HepG2 (cell line): Measurements from ENCODE around the gene PLA2G12A. TPM values are rescaled to one million over a fixed set of nuclear protein-coding genes. Genes with fewer than 3 reads are reported as not detected.

ENCODE experiments used
- AHDC1 ChIP-seq: sonication (generic); formaldehyde crosslinking; IDR thresholded peaks from 2 replicates; pipeline ENCODE4 v1.5.1; 2020; ENCODE audit warnings: mild to moderate bottlenecking, missing genetic modification reagents, borderline replicate concordance
- ATAD3A ChIP-seq: sonication (generic); formaldehyde crosslinking; IDR thresholded peaks from 2 replicates; pipeline ENCODE4 v1.4.0; 2020; ENCODE audit warnings: missing genetic modification reagents
- ATF7 ChIP-seq, 2 experiments: fragments of 450-650 bp in 1 of 2; sonication (generic) in 1 of 2; formaldehyde crosslinking in 1 of 2; IDR thresholded peaks; 2 replicates each; pipeline versions ENCODE4 v1.4.0 to v1.6.1; 2016 to 2020; ENCODE audit warnings: antibody characterized with exemption in 1 of 2, mild to moderate bottlenecking in 1 of 2, missing genetic modification reagents in 1 of 2
- CSRNP1 ChIP-seq: sonication (generic); formaldehyde crosslinking; IDR thresholded peaks from 2 replicates; pipeline ENCODE4 v1.8.1; 2023; ENCODE audit warnings: mild to moderate bottlenecking, missing genetic modification reagents
- EZH2 ChIP-seq: conservative IDR thresholded peaks from 2 replicates; pipeline ENCODE4 v1.6.1; 2012; ENCODE audit warnings: mild to moderate bottlenecking, low read depth, low read length, moderate library complexity
- NFRKB ChIP-seq: fragments of 450-650 bp; IDR thresholded peaks from 2 replicates; pipeline ENCODE4 v1.6.1; 2017
- SETDB1 ChIP-seq: sonication (generic); formaldehyde crosslinking; IDR thresholded peaks from 2 replicates; pipeline ENCODE4 v1.5.1; 2020; ENCODE audit warnings: missing genetic modification reagents, mild to moderate bottlenecking, borderline replicate concordance
- SRSF4 ChIP-seq: fragments of 200-400 bp; formaldehyde crosslinking; IDR thresholded peaks from one replicate; pipeline ENCODE4 v1.6.1; 2018; ENCODE audit warnings: mild to moderate bottlenecking, low read depth, low read length, moderate library complexity; ENCODE audit not compliant: poor library complexity, severe bottlenecking
- ZC3H4 ChIP-seq: sonication (generic); formaldehyde crosslinking; IDR thresholded peaks from 2 replicates; pipeline ENCODE4 v1.4.0; 2020; ENCODE audit warnings: missing genetic modification reagents, borderline replicate concordance
- ZNF609 ChIP-seq: sonication (generic); formaldehyde crosslinking; IDR thresholded peaks from 2 replicates; pipeline ENCODE4 v1.4.0; 2020; ENCODE audit warnings: mild to moderate bottlenecking, missing genetic modification reagents, borderline replicate concordance
- ZNF83 ChIP-seq: sonication (generic); formaldehyde crosslinking; IDR thresholded peaks from 2 replicates; pipeline ENCODE4 v1.4.0; 2020; ENCODE audit warnings: missing genetic modification reagents, mild to moderate bottlenecking, borderline replicate concordance
- ZSCAN20 ChIP-seq: sonication (generic); formaldehyde crosslinking; IDR thresholded peaks from 2 replicates; pipeline ENCODE4 v1.4.0; 2020; ENCODE audit warnings: missing genetic modification reagents, mild to moderate bottlenecking, borderline replicate concordance
- polyA plus RNA-seq, 8 experiments: library from polyadenylated mRNA; depleted of rRNA in 3 of 8; stranded (reverse) in 7 of 8; unstranded in 1 of 8; fragments of >200 nt; fragmentation: Illumina TruSeq in 4 of 8; extraction: Trizol in 4 of 8; gene quantifications; 2 replicates each; pipeline versions ENCODE4 v1.2.1 to v1.2.3, GENCODE V29; 2011 to 2016; ENCODE audit warnings: low read depth in 4 of 8, missing spikeins in 1 of 8, mixed read lengths in 1 of 8; ENCODE audit not compliant: insufficient read depth in 1 of 8
- total RNA-seq, 5 experiments: library from RNA; depleted of rRNA; stranded (reverse); fragments of >200 nt; fragmentation: Illumina TruSeq; extraction: Trizol; gene quantifications; 2 replicates each; pipeline ENCODE4 v1.2.3, GENCODE V29; 2016; ENCODE audit warnings: low read depth in 1 of 5

The PLA2G12A gene
- total and polyA plus RNA-seq, 2 of the 13 experiments (the other 11 are each of a cell fraction or from before 2014, with no cell fraction given) = 61.2 to 64.0 TPM

DNA sequence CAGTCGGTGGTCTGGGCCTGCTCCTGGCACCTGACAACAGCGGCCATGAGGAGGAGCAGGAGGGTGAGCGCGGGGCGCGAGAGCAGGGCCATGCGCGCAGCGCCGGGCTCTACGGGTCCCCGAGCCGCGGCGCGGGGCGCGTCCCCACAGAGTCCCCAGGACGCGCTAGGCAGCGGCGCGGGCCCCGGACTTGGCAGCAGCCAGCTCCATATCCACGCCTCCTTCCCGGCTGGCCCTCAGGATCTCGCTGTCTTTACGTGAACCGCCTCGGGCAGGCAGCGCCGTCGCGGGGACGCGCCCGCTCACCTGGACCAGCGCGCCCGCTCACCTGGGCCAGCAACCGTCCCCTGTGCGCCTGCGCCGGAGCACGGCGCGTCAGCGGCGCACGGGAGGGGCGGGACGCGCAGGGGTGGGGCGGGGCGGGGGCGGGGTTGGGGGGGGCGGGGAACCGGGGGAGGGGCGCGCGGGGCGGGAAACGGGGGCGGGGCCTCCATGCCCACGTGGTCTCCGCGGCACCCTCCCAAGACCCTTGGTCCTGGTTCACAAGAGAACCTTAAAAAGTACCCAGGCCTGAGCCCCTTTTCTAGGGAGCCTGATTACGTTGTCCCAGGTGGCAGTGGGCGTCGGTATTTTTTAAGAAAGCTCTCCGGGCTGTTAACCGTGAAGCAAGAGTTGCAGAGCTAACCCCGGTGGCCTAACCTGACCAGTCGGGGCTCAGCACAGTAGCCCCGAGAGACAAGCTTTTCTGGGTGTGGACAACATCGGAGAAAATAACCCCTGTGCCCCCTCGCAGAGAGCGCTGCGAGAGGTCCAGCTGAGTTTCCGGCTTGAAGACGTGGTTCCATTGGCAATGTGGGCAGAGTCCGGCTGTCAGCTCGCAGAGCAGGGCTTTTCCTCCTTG is at the start of gene PLA2G12A (continued):
- no peak for TF ChIP-seq ZSCAN20 (CRISPR knock-in tag)
- no peak for TF ChIP-seq NFRKB
- peak; percentile 88; the same call in 1 of the 2 replicates for TF ChIP-seq ZNF83 (CRISPR knock-in tag)
- TF ChIP-seq ATF7 (IDR thresholded peaks at IDR 0.05) = no peak
- TF ChIP-seq ATF7 (CRISPR knock-in tag; IDR thresholded peaks at IDR 0.05) = no peak
- TF ChIP-seq ATAD3A (CRISPR knock-in tag) = no peak
- TF ChIP-seq AHDC1 (CRISPR knock-in tag) = no peak
- TF ChIP-seq SRSF4 = no peak
- TF ChIP-seq EZH2 = no peak
- peak; percentile 84 for TF ChIP-seq CSRNP1 (CRISPR knock-in tag)
- TF ChIP-seq ZC3H4 (CRISPR knock-in tag) = no peak
- no peak for TF ChIP-seq ZNF609
- TF ChIP-seq SETDB1 = no peak
